Thyroid gland (tissue), 4 donors: ENCODE measurements around the gene SEMA4G. TPM values are rescaled to one million over a fixed set of nuclear protein-coding genes. Genes with fewer than 3 reads are reported as not detected.

Source experiments
- DNase-seq, 2 donors: peaks; one replicate each; pipeline ENCODE4 v3.0.0-alpha.2; 2019
- H3K27ac ChIP-seq, 3 donors: fragments of 200-600 bp; sonication (generic); 1 replicate in 2 of 3; 2 replicates in 1 of 3; pipeline ENCODE4 v1.5.1; 2016 to 2019; ENCODE audit warnings: mild to moderate bottlenecking in 1 of 3, moderate library complexity in 1 of 3
- H3K27me3 ChIP-seq: fragments of 200-600 bp; sonication (generic); one replicate; pipeline ENCODE4 v1.5.1; 2019
- H3K36me3 ChIP-seq, 2 donors: fragments of 200-600 bp; sonication (generic); one replicate each; pipeline ENCODE4 v1.5.1; 2016 to 2019
- H3K4me1 ChIP-seq, 2 donors: fragments of 200-600 bp; sonication (generic); one replicate each; pipeline ENCODE4 v1.5.1; 2017 to 2019
- H3K4me3 ChIP-seq, 3 donors: fragments of 200-600 bp; sonication (generic); replicated peaks in 1 of 3; 1 replicate in 2 of 3; 2 replicates in 1 of 3; pipeline ENCODE4 v1.5.1; 2016; ENCODE audit warnings: mild to moderate bottlenecking in 1 of 3
- H3K9me3 ChIP-seq: fragments of 200-600 bp; sonication (generic); one replicate; pipeline ENCODE4 v1.5.1; 2017
- CTCF ChIP-seq, 6 experiments: fragments of 200-600 bp in 3 of 6; fragments of 450-650 bp in 3 of 6; sonication (generic) in 3 of 6; IDR thresholded peaks; one replicate each; pipeline ENCODE4 v1.5.1; 2016 to 2019; ENCODE audit warnings: antibody characterized with exemption in 6 of 6, mild to moderate bottlenecking in 2 of 6, inconsistent platforms in 1 of 6, moderate library complexity in 1 of 6
- POLR2A ChIP-seq, 2 donors: fragments of 450-650 bp; IDR thresholded peaks; one replicate each; pipeline ENCODE4 v1.6.1; 2017; ENCODE audit warnings: antibody characterized with exemption in 2 of 2, mild to moderate bottlenecking in 2 of 2, moderate library complexity in 1 of 2
- WGBS, 2 donors: methylation state at CpG; one replicate each; pipeline ENCODE4 v1.1.5; 2017; 5-methylcytosine and 5-hydroxymethylcytosine counted together
- intact Hi-C: fragments of 100-400 bp; cut with DNase I; formaldehyde crosslinking; loops from one replicate; pipeline ENCODE4 v1.15.1; 2023
- total RNA-seq, 4 donors: library from RNA; depleted of rRNA; stranded (reverse); fragments of >200 nt; gene quantifications; one replicate each; pipeline ENCODE4 v1.2.3, GENCODE V29; 2016

Gene SEMA4G
- total RNA-seq, 4 donors from 2014 or later: 8.7 to 13.3 (median 9.8) TPM

- H3K4me3 ChIP-seq: peak overlapping the region in 2 of 3 donors; percentile 72 to 75
- no peak for TF ChIP-seq CTCF (IDR thresholded peaks at IDR 0.05)
- TF ChIP-seq POLR2A (IDR thresholded peaks at IDR 0.05): no peak
- H3K9me3 ChIP-seq: no peaks in the 10 kb centered on the region
- WGBS, 2 donors: 14 to 32% methylated on average over 8 to 9 of the region's 9 CpGs
- no peak for DNase-seq
- intact Hi-C loops: no loop called here
- H3K36me3 ChIP-seq: no peaks in the 10 kb centered on the region
- H3K27me3 ChIP-seq: no peaks in the 10 kb centered on the region
- H3K4me1 ChIP-seq: peaks cover 11 to 21% of the 10 kb centered on the region in 2 donors
- H3K27ac ChIP-seq: no peak overlapping the region
Measured at GRCh38 chr10:100968863-100969186, 479 bp upstream of the SEMA4G start.

- H3K36me3 ChIP-seq: no peaks in the 10 kb centered on the region
- H3K9me3 ChIP-seq: no peaks in the 10 kb centered on the region
- H3K4me3 ChIP-seq: peak overlapping the region; percentile 42 to 75 (median 72)
- 48 to 55% methylated on average over 11 to 13 of the region's 13 CpGs for WGBS, 2 donors
- DNase-seq: peak; percentile 35 to 45
- no peak for TF ChIP-seq CTCF (IDR thresholded peaks at IDR 0.05)
- no peak for TF ChIP-seq POLR2A (IDR thresholded peaks at IDR 0.05)
- H3K27ac ChIP-seq: peak overlapping the region in 1 of 3 donors; percentile 28
- intact Hi-C loops: no loop called here
- no peaks in the 10 kb centered on the region for H3K27me3 ChIP-seq
- peaks cover 11 to 17% of the 10 kb centered on the region in 2 donors for H3K4me1 ChIP-seq
Measured at GRCh38 chr10:100970076-100970913, 991 bp downstream of the SEMA4G start.

- DNase-seq: no peak
- TF ChIP-seq POLR2A (IDR thresholded peaks at IDR 0.05) (no peak), CTCF (IDR thresholded peaks at IDR 0.05) (no peak)
- H3K27ac ChIP-seq: no peak overlapping the region
- peaks cover 11 to 17% of the 10 kb centered on the region in 2 donors for H3K4me1 ChIP-seq
- WGBS, 2 donors: 57 to 67% methylated on average over 3 to 4 of the region's 4 CpGs
- no peaks in the 10 kb centered on the region for H3K9me3 ChIP-seq
- intact Hi-C loops: no loop called here
- H3K36me3 ChIP-seq: no peaks in the 10 kb centered on the region
- no peaks in the 10 kb centered on the region for H3K27me3 ChIP-seq
- H3K4me3 ChIP-seq: no peak overlapping the region
Measured at GRCh38 chr10:100970914-100971811, 1.9 kb downstream of the SEMA4G start.

GRCh38 chr10:100972115-100972903, 3.0 kb downstream of the SEMA4G start:
- no peaks in the 10 kb centered on the region for H3K27me3 ChIP-seq
- intact Hi-C loops: no loop called here
- TF ChIP-seq CTCF (IDR thresholded peaks at IDR 0.05) (no peak), POLR2A (IDR thresholded peaks at IDR 0.05) (no peak)
- DNase-seq: no peak
- H3K9me3 ChIP-seq: no peaks in the 10 kb centered on the region
- WGBS, 2 donors: 77 to 79% methylated on average over 13 of the region's 13 CpGs
- H3K4me3 ChIP-seq: no peak overlapping the region
- H3K27ac ChIP-seq: no peak overlapping the region
- no peaks in the 10 kb centered on the region for H3K36me3 ChIP-seq
- H3K4me1 ChIP-seq: peaks cover 11 to 17% of the 10 kb centered on the region in 2 donors
